GM10266 (cell line): ENCODE results near the gene TMEM205.
"Not testable (repeated sequence)": the region's sequence is repeated elsewhere in the genome, so short reads cannot be mapped to it uniquely, and the experiment has no call there.

Source experiments
- DNase-seq: peaks from one replicate; pipeline ENCODE4 v3.0.0; 2012; ENCODE audit errors: extremely low spot score
- TF ChIP-seq, protein P1 (sequence below): IDR thresholded peaks from 2 replicates; pipeline ENCODE4 v1.5.1; 2012; ENCODE audit warnings: mild to moderate bottlenecking, low read depth; ENCODE audit not compliant: control insufficient read depth, insufficient read depth; ENCODE audit errors: missing control alignments

TMEM205 gene

GRCh38 chr19:11382898-11383705 lies 37.0 kb upstream of the TMEM205 start:
- TF ChIP-seq, protein P1, sequence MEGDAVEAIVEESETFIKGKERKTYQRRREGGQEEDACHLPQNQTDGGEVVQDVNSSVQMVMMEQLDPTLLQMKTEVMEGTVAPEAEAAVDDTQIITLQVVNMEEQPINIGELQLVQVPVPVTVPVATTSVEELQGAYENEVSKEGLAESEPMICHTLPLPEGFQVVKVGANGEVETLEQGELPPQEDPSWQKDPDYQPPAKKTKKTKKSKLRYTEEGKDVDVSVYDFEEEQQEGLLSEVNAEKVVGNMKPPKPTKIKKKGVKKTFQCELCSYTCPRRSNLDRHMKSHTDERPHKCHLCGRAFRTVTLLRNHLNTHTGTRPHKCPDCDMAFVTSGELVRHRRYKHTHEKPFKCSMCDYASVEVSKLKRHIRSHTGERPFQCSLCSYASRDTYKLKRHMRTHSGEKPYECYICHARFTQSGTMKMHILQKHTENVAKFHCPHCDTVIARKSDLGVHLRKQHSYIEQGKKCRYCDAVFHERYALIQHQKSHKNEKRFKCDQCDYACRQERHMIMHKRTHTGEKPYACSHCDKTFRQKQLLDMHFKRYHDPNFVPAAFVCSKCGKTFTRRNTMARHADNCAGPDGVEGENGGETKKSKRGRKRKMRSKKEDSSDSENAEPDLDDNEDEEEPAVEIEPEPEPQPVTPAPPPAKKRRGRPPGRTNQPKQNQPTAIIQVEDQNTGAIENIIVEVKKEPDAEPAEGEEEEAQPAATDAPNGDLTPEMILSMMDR: peak; percentile 83
- DNase-seq: peak; percentile 66

GRCh38 chr19:11380653-11381537 lies 34.8 kb upstream of the TMEM205 start:
- TF ChIP-seq, protein P1: peak; percentile 78
- peak; percentile 99 for DNase-seq

GRCh38 chr19:11379857-11380350 lies 33.8 kb upstream of the TMEM205 start:
- DNase-seq: no peak
- TF ChIP-seq, protein P1: no peak

- DNase-seq: not testable (repeated sequence)
Observed at GRCh38 chr19:11379269-11379845, 33.3 kb upstream of the TMEM205 start.

- TF ChIP-seq, protein P1: peak; percentile 63
Observed at GRCh38 chr19:11378319-11379189, 32.5 kb upstream of the TMEM205 start.

GRCh38 chr19:11377756-11378155 lies 31.7 kb upstream of the TMEM205 start:
- TF ChIP-seq, protein P1: no peak
- DNase-seq: no peak

More at GRCh38 chr19:11378319-11379189, 32.5 kb upstream of the TMEM205 start:
- no peak for DNase-seq
